Measurements from ENCODE around the gene OCA2. TPM values are rescaled to one million over a fixed set of nuclear protein-coding genes. Genes with fewer than 3 reads are reported as not detected.

The OCA2 gene
- total and polyA plus RNA-seq, 2 of the 13 experiments (the other 11 are each of a cell fraction or from before 2014, with no cell fraction given), result 0.02 to 0.05 TPM

- no peaks in the 10 kb centered on the region for H3K79me2 ChIP-seq (ENCODE audit: insufficient read depth, low read length)
- CTCF ChIA-PET (ENCODE audit: low intra/inter-chr PET ratio, low total read pairs), result no interaction called here
- WGBS (ENCODE audit: low lambda C conversion rate), result under 1% methylated on average over 5 of the region's 10 CpGs
- no peak overlapping the region for H2AFZ ChIP-seq (ENCODE audit: low read length)
- no peak overlapping the region for H3K4me2 ChIP-seq (ENCODE audit: low read depth, low read length)
- DNase-seq (ENCODE audit: low spot score), result no peak
- no peak for FAIRE-seq
- H4K20me1 ChIP-seq (ENCODE audit: insufficient read depth, low read length), result no peaks in the 10 kb centered on the region
- no peaks in the 10 kb centered on the region for H3K36me3 ChIP-seq (replicated peaks in 1 of 2; ENCODE audit: control insufficient read depth in 1 of 2, insufficient read depth in 2 of 2, low read length in 2 of 2)
- peaks cover 3 to 5% of the 10 kb centered on the region in 2 experiments; a peak in 3 of 5 replicates for H3K27me3 ChIP-seq (ENCODE audit: control insufficient read depth in 1 of 2, insufficient read depth in 2 of 2, low read length in 2 of 2)
- no peak overlapping the region for H3K27ac ChIP-seq (ENCODE audit: extremely low read length, insufficient read depth, low read length)
- no peak overlapping the region for H3K4me3 ChIP-seq (replicated peaks in 1 of 3; ENCODE audit: insufficient read depth in 1 of 3, low read depth in 2 of 3, low read length in 3 of 3)
- TF ChIP-seq ZNF788 (CRISPR knock-in tag; IDR thresholded peaks at IDR 0.05; ENCODE audit: borderline replicate concordance), result no peak
- TF ChIP-seq MYNN (CRISPR knock-in tag; IDR thresholded peaks at IDR 0.05; ENCODE audit: low read depth), result no peak
- TF ChIP-seq RFXAP (CRISPR knock-in tag; IDR thresholded peaks at IDR 0.05; ENCODE audit: borderline replicate concordance), result no peak
- no peak overlapping the region for H3K9ac ChIP-seq (ENCODE audit: insufficient read depth, low read depth, low read length)
- no peaks in the 10 kb centered on the region for H3K4me1 ChIP-seq (ENCODE audit: insufficient read depth, low read length)
- BruUV-seq (replicated peaks), result no TSS peak
- intact Hi-C loops (cut with micrococcal nuclease; ENCODE audit: unreplicated experiment) (no loop called here), in situ Hi-C loops (cut with HindIII; ENCODE audit: extremely low pct_ligation_motif_present, low pct_unique_long_range_greater_than_20kb) (no loop called here)
- POLR2A ChIA-PET, result no interaction called here
- ATAC-seq, result no peak
- no peaks in the 10 kb centered on the region for H3K9me3 ChIP-seq (ENCODE audit: low read length)
These were observed 230.2 kb downstream of the OCA2 start for GRCh38 chr15:27868828-27869404.

GRCh38 chr15:27867861-27868260, 231.3 kb downstream of the OCA2 start:
- no peak overlapping the region for H3K9ac ChIP-seq (ENCODE audit: insufficient read depth, low read depth, low read length)
- H3K4me1 ChIP-seq (ENCODE audit: insufficient read depth, low read length), result no peaks in the 10 kb centered on the region
- FAIRE-seq (no peak), DNase-seq (ENCODE audit: low spot score) (no peak), ATAC-seq (no peak)
- intact Hi-C loops (cut with micrococcal nuclease; ENCODE audit: unreplicated experiment) (no loop called here), in situ Hi-C loops (cut with HindIII; ENCODE audit: extremely low pct_ligation_motif_present, low pct_unique_long_range_greater_than_20kb) (no loop called here)
- H3K79me2 ChIP-seq (ENCODE audit: insufficient read depth, low read length), result no peaks in the 10 kb centered on the region
- H3K36me3 ChIP-seq (replicated peaks in 1 of 2; ENCODE audit: control insufficient read depth in 1 of 2, insufficient read depth in 2 of 2, low read length in 2 of 2), result no peaks in the 10 kb centered on the region
- WGBS (ENCODE audit: low lambda C conversion rate), result 27% methylated on average over 7 of the region's 7 CpGs
- ChIA-PET POLR2A (no interaction called here), CTCF (ENCODE audit: low intra/inter-chr PET ratio, low total read pairs) (no interaction called here)
- no peak overlapping the region for H3K27ac ChIP-seq (ENCODE audit: extremely low read length, insufficient read depth, low read length)
- H4K20me1 ChIP-seq (ENCODE audit: insufficient read depth, low read length), result no peaks in the 10 kb centered on the region
- no peak overlapping the region for H3K4me2 ChIP-seq (ENCODE audit: low read depth, low read length)
- no peak overlapping the region for H2AFZ ChIP-seq (ENCODE audit: low read length)
- TF ChIP-seq MBD4 (IDR thresholded peaks at IDR 0.05; ENCODE audit: borderline replicate concordance, low read length) (no peak), SAP130 (CRISPR knock-in tag; IDR thresholded peaks at IDR 0.05; ENCODE audit: low read depth) (no peak), SALL2 (CRISPR knock-in tag; IDR thresholded peaks at IDR 0.05) (no peak), ZNF510 (CRISPR knock-in tag; IDR thresholded peaks at IDR 0.05; ENCODE audit: low read depth) (no peak), USF2 (IDR thresholded peaks at IDR 0.05; ENCODE audit: low read depth, low read length) (no peak), USF2 (CRISPR knock-in tag; IDR thresholded peaks at IDR 0.05; ENCODE audit: borderline replicate concordance) (no peak)
- no peaks in the 10 kb centered on the region for H3K9me3 ChIP-seq (ENCODE audit: low read length)
- BruUV-seq (replicated peaks), result no TSS peak
- H3K27me3 ChIP-seq (ENCODE audit: control insufficient read depth in 1 of 2, insufficient read depth in 2 of 2, low read length in 2 of 2), result peaks cover 3 to 9% of the 10 kb centered on the region in 2 experiments; a peak in 3 of 5 replicates
- no peak overlapping the region for H3K4me3 ChIP-seq (replicated peaks in 1 of 3; ENCODE audit: insufficient read depth in 1 of 3, low read depth in 2 of 3, low read length in 3 of 3)

Data from HepG2 (cell line).